HG02571 (cell line): ENCODE results near the gene MCM3AP.

Experiments
- ATAC-seq: cut with Tn5 transposase; IDR thresholded peaks from one replicate; pipeline ENCODE4 v1.9.1; 2021; ENCODE audit warnings: mild to moderate bottlenecking, moderate library complexity; ENCODE audit not compliant: unreplicated experiment

Gene MCM3AP

DNA sequence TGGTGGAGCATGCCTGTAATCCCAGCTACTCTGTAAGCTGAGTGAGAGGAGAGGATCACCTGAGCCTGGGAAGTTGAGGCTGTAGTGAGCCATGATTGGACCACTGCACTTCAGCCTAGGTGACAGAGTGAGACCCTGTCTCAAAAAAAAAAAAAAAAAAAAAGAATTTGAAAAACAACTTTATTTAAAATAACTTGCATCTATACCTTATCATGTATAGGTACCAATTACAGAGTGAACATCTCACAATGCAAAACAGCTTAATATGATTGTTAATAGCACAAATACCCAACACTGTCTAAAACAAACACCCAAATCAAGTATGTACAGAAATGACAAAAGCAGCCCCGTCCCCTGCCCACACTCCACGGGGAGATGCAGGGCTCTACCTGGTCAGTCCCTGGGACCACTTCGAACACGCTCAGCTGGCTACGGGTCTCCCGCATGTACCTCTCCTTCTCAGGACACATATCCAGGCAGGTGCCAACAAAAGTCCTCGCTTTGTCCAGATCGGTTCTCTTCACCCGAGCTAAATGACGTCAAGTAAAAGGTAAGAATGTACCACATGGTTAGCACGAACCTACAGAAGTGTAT is 10.5 kb downstream of the MCM3AP start:
- no peak for ATAC-seq

DNA sequence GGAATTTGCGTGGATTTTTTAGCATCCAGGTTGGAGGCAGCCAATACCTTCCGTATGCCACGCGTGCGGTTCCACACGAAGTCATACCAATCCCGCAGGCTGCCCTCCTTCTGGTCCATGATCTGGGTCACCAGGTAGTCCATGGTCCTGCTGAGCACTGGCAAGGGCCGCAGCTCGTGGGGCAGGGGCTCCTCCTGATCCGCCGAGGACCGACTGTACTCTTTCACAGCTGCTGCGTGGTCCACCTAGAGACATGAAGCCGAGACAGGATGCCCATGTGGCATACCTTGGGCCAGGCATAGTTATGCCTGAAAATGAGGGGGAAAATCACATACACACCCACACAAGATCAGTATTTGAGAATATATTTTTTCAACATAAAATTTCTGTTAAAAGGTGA is 12.1 kb downstream of the MCM3AP start:
- ATAC-seq, result no peak

DNA sequence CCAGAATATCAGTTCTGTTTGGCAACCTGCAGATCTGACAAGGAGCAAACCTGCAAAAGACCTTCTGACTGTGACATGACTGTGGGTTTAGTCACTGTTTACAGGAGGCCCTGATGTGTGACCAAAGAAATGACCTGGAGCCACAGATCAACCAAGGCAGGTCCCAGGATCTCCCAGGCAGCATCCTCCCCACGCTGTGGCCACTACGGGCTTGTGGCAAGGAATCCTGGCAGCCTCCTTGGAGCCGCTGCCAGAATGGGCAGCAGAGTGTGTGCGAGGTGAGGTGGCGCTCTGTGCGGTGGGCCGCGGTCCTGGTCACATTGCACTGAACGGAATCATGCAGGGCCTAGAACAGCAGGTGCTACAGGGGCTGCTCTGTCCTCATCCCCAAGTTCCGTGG is 15.9 kb downstream of the MCM3AP start:
- ATAC-seq, result no peak

DNA sequence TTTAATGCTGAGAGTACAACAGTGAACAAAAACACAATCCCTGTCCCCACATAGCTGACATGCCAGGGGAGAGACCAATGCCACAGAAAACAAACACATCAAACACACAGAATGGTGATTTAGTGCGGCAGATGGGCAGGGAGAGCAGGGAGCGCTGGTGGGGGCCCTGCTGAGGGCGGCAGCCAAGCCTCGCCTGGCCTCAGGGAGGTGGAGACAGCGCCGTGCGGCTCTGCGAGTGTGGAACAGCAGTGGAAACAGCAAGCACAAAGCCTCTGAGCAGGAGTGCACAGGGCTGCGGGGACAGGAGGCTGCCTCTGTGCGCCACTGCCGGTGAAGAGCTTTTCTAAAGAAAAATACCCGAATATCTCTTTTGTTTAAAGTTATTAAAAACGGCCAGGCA is 17.0 kb downstream of the MCM3AP start:
- ATAC-seq, result no peak

DNA sequence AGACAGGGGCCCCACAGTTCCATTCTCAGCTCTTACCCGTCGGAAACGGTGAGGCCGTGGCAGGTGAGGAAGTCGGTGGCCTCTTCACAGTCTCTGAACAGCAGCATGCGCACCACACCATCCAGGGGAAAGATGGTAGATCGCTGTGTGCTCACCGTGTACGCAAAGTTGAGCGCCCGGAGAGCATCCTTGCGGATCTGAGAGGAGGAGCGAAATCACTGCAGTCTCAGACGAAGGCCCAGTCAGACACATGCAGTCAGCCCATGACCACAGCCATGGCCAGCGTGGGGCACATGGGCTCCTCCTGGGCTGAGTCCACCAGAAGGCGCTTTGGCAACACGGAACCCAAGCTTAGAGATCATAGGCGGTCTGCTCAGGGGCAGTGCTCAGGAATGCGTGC is 18.5 kb downstream of the MCM3AP start:
- ATAC-seq, result no peak

DNA sequence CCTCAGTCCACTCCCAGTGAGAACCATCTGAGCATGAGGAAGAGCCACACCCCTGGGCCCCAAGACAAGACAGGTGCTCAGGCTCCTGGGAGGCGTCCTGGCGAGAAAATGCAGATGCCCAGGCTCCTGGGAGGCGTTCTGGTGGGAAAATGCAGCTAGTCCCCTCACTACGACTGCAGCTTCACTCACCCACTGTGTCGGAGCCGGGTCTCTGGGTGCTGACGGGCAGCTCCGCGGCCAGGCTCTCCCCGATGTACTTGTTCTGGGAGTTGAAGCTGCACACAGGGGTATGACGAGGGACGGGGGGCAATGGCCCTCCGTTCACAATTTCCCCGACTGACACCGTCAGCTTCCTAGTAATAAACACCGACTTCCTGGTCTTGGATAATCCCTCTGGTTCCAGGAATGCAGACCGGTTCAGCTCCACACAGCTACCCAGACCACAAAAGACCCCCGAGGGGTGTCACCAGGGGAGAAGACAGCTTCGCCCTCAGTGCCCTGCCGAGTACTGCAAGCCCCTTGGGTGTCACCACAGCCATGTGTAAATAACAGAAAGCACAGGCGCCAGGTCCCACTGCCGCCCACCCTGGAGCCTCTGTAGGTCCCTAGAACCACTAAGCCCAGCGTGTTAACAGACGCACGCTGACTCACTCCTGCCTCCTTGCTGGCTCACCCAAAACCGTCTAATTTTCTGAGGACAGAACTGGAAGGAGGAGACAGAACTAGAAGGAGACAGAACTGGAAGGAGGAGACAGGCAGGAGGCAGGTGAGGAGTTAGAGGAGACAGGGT is 19.5 kb downstream of the MCM3AP start:
- no peak for ATAC-seq

DNA sequence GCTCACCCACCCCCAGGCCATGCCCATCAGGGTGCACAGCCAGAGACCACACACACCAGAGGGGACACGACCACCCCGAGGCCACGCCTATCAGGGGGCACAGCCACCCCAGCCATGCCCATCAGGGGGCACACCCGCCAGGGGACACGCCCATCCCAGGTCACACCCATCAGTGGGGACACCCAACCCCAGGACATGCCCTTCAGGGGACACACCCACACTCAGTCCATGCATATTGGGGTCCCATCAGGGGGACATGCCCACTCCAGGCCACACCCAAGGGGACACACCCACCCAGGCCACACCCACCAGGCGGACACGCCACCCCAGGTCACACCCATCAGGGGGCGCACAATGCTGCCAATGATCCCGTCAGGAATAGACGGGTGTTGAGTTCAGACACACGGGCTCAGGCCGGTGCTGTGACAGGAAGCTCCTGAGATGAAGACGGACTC is 20.7 kb downstream of the MCM3AP start:
- ATAC-seq, result no peak

DNA sequence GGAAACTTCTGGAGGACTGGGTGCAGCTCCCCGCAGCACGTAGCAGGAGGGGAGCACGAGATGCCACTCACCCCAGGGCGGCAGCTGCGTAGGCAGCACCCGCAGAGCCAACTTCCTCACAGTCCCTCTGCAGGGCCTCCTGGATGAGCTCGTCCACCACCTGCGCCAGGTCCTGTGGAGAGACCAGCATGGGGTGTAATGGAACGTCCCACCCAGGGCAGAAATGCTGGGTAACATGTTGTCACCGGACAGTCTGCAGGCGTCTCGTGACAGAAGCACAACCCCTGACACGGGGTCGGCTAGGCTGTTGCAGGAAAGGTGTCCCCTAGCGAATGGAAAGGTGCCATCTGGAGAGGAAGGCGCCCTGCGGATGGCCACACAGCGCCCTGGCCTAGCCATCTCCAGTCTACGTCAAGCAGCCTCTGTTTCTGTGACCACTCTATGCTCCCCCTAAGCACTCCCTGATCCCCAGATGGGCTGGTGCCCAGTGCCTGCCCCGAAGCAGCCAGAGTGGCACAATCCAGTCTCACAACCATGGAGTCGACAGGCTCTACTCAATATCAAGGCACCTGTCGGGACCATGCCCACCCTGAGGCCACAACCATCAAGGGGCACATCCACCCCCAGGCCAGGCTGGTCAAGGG is 21.2 kb downstream of the MCM3AP start:
- no peak for ATAC-seq

DNA sequence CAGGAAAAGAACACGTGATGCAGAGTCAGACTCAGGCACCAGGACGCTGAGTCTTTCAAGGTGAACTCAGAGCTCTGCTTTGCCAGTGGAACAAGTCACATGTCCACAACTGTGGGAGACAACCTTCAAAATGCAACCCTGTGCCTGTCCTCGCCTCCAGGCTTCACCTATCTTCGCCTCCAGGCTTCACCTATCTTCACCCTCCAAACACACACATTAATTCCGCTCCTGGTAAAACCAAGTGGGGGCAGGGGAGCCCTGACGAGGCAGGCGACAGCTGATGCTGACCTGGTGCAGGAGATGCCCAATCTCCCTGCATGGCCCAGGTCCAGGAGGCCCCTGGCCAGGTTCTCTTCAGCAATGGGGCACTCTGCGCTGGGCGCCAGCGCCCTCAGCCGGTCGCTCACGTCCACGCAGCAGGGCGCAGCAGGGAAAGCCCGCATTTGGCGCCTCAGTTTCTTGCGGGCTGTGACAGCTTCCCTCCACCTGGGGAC is 28.9 kb downstream of the MCM3AP start:
- ATAC-seq, result no peak

DNA sequence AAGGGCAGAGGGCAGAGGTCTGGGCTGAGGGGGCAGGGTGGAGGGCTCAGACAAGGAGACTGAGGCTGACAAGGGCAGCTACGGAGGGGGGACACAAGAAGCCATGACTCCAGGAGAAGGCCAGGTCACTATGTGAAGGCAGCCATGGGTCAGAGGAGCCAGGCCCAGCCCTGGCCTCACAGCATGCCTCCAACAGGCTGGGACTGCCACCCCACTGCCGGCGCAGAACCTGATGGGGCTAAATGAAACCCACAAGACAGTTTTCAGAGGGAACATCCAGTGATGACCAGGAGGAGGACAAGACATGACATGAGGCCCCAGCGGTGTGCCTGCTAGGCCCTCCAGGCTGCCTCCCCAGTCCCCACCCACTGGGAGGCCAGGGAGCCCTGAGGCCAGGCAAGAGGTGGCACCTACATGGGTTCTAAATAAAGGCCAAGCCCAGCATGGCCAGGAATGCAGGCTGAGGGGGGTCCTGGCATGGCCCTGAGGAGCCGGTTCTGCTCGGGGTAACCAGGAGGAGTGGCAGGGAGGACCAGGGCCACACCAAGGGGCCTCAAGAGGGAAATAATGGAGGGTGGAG is 29.6 kb downstream of the MCM3AP start:
- no peak for ATAC-seq

DNA sequence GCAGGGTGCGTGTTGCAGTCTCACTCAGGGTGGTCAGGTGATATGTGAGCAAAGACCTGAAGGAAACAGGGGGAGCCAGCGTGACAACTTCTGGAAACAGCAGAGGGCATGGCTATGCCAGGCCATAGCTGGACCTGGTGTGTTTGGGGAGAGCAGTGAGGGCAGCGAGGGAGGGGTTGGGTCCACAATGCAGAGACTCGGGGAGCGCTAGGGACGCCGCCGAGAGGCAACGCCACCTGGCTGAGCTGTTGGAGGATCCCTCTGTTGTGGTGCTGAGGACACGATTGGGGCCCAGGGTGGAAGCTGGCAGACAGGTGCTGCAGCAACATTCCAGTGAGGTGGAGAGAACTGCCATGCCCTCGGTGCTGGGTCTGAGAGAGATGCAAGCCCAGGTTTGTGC is 30.2 kb downstream of the MCM3AP start:
- ATAC-seq, result no peak

DNA sequence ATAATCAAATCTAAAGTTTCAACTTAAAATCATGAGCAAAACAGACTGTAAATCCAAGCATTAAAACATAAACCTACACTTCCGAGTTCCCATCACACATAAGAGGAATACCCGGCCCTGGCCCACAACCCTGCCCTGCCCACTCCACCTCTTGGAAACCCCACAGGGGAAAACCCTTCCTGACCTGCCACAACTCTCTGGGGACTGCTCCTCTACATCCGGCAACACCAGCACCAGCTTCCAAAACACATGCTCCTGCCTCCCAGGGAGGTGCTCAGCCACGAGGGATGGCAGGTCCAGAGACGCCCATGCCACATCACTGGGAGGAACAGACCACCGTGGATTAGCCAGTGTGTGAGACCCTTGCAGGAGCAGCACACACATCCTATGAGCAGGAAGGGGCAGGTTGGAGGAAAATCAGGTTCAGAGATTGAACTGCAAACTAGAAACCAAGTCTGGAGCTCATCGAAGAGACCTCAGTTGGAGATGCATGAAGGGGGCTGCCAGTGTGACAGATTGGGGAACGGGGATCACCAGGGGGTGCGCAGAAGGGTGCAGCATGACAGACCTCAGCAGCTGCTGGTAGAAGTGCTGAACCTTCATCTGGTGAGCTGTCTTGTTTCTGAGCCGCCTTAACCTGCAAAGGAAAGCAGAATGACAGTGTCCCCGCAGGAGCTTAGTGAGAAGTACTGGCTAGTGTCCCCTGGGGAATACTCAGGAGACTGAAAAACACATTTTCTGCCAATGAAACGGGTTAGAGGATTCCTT is 31.0 kb downstream of the MCM3AP start:
- no peak for ATAC-seq

DNA sequence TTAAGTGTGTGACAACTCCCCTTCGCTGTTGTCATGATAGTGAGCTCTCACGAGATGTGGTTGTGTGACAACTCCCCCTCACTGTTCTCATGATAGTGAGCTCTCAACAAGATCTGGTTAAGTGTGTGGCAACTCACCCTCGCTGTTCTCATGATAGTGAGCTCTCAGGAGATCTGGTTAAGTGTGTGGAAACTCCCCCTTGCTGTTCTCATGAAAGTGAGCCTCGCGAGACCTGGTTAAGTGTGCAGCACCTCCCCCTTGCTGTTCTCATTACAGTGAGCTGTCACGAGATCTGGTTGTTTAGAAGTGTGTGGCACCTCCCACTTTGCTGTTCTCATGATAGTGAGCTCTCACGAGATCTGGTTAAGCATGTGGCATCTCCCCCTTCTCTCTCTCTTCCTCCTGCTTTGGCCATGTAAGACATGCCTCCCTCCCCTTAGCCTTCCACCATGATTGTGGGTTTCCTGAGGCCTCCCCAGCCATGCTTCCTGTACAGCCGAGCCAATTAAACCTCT is 31.7 kb downstream of the MCM3AP start:
- no peak for ATAC-seq

DNA sequence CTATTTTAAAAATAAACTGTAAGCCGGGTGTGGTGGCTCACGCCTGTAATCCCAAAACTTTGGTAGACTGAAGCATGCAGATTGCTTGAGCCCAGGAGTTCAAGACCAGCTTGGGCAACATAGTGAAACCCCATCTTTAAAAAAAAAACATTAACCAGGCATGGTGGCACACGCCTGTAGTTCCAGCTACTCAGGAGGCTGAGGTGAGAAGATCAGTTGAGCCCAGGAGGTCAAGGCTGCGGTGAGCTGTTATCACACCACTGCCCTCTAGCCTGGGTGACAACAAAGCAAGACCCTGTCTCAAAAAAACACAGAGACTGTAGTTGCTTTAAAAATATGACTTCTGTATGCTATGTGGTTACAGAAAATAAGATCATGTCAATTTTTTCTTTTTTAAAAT is 32.6 kb downstream of the MCM3AP start:
- no peak for ATAC-seq

DNA sequence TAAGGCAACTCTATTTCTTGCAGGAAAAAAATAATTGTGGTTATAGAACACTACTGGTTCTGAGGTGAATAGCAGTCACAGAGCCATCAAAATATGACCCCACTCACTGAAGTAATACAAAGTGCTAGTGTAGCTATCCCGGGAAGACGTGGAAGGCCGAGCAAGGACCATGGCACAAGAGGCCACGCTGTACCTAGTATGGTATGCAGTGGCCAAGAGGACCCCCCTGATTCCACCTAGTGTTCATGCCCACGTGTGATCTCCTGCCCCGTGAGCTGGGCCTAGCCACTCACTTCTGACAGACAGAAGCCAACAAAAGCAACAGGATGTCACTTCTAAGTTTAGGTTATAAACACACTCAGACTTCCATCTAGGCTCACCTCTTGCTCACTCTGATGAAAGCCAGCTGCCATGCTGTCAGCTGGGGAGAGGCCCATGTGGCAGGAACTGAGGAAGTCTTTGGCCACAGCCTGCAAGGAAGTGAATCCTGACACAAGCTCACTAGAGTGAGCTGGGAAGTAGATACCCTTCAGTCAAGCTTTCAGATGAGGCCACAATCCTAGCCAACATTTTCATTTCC is 35.2 kb downstream of the MCM3AP start:
- no peak for ATAC-seq

DNA sequence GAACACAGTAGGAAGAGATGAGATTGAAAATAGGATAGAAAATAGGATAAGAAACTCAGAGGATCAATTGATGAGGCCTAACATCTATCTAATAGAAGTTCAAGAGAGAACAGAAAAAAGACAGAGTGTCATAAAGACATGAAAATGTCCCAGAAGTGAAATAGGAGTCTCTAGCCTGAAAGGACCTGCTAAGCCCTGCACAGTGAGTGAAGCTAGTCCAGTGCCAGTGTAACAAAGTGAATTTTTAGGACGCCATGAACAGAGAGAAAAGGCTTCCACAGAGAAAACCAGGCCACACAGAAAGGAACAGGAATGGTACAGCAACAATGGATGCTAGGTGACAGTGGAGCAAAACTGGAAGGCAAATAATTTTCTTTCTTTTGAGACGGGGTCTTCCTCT is 36.6 kb downstream of the MCM3AP start:
- no peak for ATAC-seq

DNA sequence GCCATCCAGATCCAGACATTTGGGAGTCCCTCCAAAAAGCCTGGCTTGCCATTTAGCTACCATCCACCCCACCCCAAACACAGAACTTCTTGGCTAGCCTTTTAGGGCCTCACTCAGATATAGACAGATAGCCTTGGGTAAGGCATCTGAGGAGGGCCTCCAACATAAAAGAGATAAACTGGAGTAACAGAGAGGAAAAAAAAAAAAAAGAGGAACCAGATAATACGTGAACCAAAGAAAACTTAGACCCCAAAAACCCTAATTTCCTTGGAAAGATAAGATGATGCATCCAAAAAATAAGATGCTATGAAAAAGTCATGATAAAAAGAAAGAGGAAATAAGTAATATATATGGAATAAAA is 37.0 kb downstream of the MCM3AP start:
- no peak for ATAC-seq

DNA sequence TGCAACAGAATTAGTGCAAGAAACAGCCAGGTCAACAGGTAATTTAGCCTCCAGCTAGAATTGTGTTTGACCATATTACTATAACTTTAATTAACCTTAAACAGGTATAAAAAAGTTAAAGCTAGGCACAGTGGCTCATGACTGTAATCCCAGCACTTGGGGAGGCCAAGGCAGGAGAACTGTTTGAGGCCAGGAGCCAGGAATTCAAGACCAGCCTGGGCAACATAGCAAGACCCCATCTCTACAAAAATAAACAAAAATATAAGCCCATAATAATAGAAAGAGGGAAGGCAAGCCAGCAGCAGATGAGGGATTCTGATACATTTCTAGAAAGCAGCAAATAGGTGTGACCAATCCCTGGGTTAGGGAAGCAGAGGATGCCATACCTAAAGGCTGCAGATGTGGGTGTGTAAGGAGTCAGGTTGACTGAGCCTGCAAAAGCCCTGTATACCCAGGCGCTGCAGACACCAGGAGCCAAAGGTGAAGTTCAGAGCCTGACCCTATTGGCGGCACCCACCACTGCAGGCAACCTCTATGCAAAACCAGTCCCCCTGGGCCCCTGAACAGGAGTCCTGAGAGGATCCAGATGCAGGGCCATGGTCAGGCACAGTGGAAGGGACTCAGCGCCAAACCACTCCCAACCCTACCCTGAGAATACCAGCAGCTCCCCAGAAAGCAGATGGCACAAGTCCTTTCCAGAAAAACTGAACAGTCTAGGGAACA is 37.6 kb downstream of the MCM3AP start:
- no peak for ATAC-seq

DNA sequence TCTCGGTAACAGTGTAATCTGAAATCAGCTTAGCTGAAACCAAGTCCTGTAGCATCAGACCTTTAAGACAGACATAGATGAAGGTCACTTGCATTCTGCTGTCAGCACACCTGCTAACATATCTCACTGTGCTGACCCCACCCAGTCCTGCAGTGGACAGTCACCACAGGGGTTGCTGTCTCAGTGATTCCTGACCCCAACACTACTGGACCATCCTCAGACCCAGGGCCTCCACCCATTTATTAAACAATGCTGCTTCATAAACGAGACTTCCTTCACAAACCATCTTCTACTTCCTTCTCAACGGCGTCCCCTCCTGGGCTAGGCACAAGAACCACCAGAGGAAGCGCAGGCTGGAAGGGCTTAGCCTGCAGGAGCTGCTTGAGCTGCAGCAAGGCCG is 39.1 kb downstream of the MCM3AP start:
- ATAC-seq, result no peak
